Testis (tissue), 3 donors: ENCODE results near the gene MAPKAP1. TPM values are rescaled to one million over a fixed set of nuclear protein-coding genes. Genes with fewer than 3 reads are reported as not detected.

Experiments used
- DNase-seq: peaks from one replicate; pipeline ENCODE4 v3.0.0-alpha.2; 2019
- H3K27ac ChIP-seq, 2 donors: fragments of 200-600 bp; sonication (generic); one replicate each; pipeline ENCODE4 v1.5.1; 2019
- H3K27me3 ChIP-seq: fragments of 200-600 bp; sonication (generic); one replicate; pipeline ENCODE4 v1.5.1; 2019
- H3K36me3 ChIP-seq: fragments of 200-600 bp; sonication (generic); one replicate; pipeline ENCODE4 v1.5.1; 2017; ENCODE audit warnings: low read depth; ENCODE audit errors: missing control alignments
- H3K4me1 ChIP-seq: fragments of 200-600 bp; sonication (generic); one replicate; pipeline ENCODE4 v1.5.1; 2019
- H3K4me3 ChIP-seq, 2 donors: fragments of 200-600 bp; sonication (generic); one replicate each; pipeline ENCODE4 v1.5.1; 2017 to 2019
- H3K9me3 ChIP-seq: fragments of 200-600 bp; sonication (generic); one replicate; pipeline ENCODE4 v1.5.1; 2017
- CTCF ChIP-seq, 3 experiments: fragments of 450-650 bp in 2 of 3; fragments of 200-600 bp in 1 of 3; sonication (generic) in 1 of 3; IDR thresholded peaks; one replicate each; pipeline ENCODE4 v1.5.1; 2016 to 2019; ENCODE audit warnings: antibody characterized with exemption in 3 of 3, mild to moderate bottlenecking in 2 of 3, moderate library complexity in 1 of 3
- POLR2A ChIP-seq: fragments of 450-650 bp; IDR thresholded peaks from one replicate; pipeline ENCODE4 v1.6.1; 2017; ENCODE audit warnings: antibody characterized with exemption, mild to moderate bottlenecking, moderate library complexity
- WGBS, 2 donors: methylation state at CpG; one replicate each; pipeline ENCODE4 v1.1.5; 2018; 5-methylcytosine and 5-hydroxymethylcytosine counted together
- intact Hi-C: fragments of 100-400 bp; cut with DNase I; formaldehyde crosslinking; loops from one replicate; pipeline ENCODE4 v1.15.1; 2023; ENCODE audit warnings: low total_unique reads
- polyA plus RNA-seq: library from polyadenylated mRNA; stranded (reverse); fragments of 350-450 nt; fragmentation: Illumina TruSeq; extraction: RNeasy Lipid Tissue Mini Kit (QIAGEN cat#74804); gene quantifications from one replicate; pipeline ENCODE4 v1.2.3, GENCODE V29; 2014; ENCODE audit warnings: low read depth, low replicate concordance; ENCODE audit not compliant: insufficient read depth
- total RNA-seq, 2 donors: library from RNA; depleted of rRNA; stranded (reverse); fragments of >200 nt; gene quantifications; one replicate each; pipeline ENCODE4 v1.2.3, GENCODE V29; 2016

MAPKAP1 gene
- total and polyA plus RNA-seq, 3 donors from 2014 or later = 112 to 135 (median 115) TPM

GRCh38 chr9:125476645-125477044, 230.4 kb downstream of the MAPKAP1 start:
- Histone ChIP-seq H3K9me3 (no peaks in the 10 kb centered on the region), H3K27me3 (no peaks in the 10 kb centered on the region), H3K4me1 (peaks cover 3% of the 10 kb centered on the region), H3K27ac (no peak overlapping the region), H3K4me3 (no peak overlapping the region), H3K36me3 (no peaks in the 10 kb centered on the region)
- WGBS, 2 donors = 90 to 94% methylated on average over 6 of the region's 6 CpGs
- no peak for TF ChIP-seq CTCF (IDR thresholded peaks at IDR 0.05)
- no peak for TF ChIP-seq POLR2A
- DNase-seq = no peak
- intact Hi-C loops = no loop called here

DNA sequence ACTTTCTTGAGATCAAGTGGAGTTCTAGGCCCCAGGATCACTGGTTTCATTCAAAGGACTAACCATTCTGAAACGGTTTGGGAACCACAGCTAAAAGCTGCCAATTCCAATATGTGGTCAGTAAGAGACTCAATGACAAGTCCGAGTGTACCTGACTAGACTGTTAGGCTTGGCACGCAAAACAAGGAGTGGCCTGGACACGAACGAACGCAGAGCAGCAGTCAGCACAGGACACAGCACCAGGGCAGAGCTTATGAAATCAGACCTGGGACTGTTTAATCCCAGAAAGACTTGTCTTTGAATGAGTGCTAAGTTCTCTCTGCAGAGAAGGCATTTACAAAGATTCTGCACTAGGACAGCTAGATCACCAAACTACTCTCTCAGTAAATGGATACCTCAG, 231.6 kb downstream of the MAPKAP1 start:
- peaks cover 3% of the 10 kb centered on the region for H3K4me1 ChIP-seq
- no peaks in the 10 kb centered on the region for H3K27me3 ChIP-seq
- 82 to 96% methylated on average over 6 of the region's 6 CpGs for WGBS, 2 donors
- H3K27ac ChIP-seq = no peak overlapping the region
- no peak for DNase-seq
- no peaks in the 10 kb centered on the region for H3K9me3 ChIP-seq
- no peak overlapping the region for H3K4me3 ChIP-seq
- intact Hi-C loops = no loop called here
- no peaks in the 10 kb centered on the region for H3K36me3 ChIP-seq
- TF ChIP-seq CTCF (IDR thresholded peaks at IDR 0.05) = no peak
- no peak for TF ChIP-seq POLR2A

DNA sequence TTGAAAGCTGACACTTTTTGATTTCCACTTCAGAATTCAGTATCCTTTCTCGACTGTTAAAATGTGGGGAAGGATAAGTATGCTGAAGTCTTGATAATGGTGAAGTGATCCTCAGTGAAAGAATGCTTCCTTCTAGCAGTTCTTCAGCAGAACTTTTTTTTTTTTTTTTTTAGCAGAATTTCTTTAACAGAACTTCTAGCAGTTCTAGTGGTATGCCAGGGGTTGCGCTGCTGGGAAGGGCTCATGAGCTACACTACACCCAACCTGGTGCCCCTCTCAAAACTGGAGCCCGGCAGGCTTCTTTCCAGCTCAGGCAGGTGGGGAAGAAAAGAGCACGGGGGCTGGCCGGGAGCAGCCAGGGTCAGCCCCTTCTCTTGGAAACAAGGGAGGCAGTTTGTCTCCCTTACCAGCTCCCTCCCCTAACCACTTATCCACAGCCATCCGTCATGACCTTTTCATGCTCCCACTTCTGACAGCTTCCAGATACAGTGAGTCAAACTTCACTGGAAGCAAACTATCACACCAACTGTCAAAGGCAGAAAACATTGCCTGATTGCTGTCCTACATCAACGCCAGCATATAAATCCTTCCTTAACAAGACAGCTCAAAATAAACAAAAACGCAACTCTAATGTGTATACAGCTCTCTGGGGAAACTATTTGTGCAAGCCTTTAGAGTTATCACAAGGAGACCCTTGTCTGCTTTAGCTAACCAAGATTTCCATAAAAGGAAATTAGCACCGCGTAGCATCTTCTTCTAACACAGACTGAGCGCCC, 233.9 kb downstream of the MAPKAP1 start:
- Histone ChIP-seq H3K9me3 (no peaks in the 10 kb centered on the region), H3K36me3 (no peaks in the 10 kb centered on the region), H3K4me1 (peaks cover 3% of the 10 kb centered on the region), H3K27me3 (no peaks in the 10 kb centered on the region), H3K4me3 (no peak overlapping the region), H3K27ac (no peak overlapping the region)
- TF ChIP-seq POLR2A = no peak
- no peak for TF ChIP-seq CTCF (IDR thresholded peaks at IDR 0.05)
- intact Hi-C loops = no loop called here
- WGBS, 2 donors = 65% methylated on average over 11 of the region's 11 CpGs
- DNase-seq = no peak

GRCh38 chr9:125472562-125472925, 234.5 kb downstream of the MAPKAP1 start:
- Histone ChIP-seq H3K4me3 (no peak overlapping the region), H3K27me3 (no peaks in the 10 kb centered on the region), H3K9me3 (no peaks in the 10 kb centered on the region), H3K4me1 (peaks cover 3% of the 10 kb centered on the region), H3K36me3 (no peaks in the 10 kb centered on the region), H3K27ac (no peak overlapping the region)
- no peak for TF ChIP-seq CTCF (IDR thresholded peaks at IDR 0.05)
- TF ChIP-seq POLR2A = no peak
- no peak for DNase-seq
- intact Hi-C loops = no loop called here
- WGBS, 2 donors = 69 to 76% methylated on average over 4 of the region's 4 CpGs
